CD4-positive, alpha-beta memory T cell (primary cell): ENCODE data around the gene HOXB13. TPM values are rescaled to one million over a fixed set of nuclear protein-coding genes. Genes with fewer than 3 reads are reported as not detected.

ENCODE experiments used
- CTCF ChIA-PET: fragments of 350-600 bp; sonication (Branson Sonifier 250); formaldehyde crosslinking; loops from one replicate; lab custom pipeline; 2021; ENCODE audit warnings: inconsistent platforms; ENCODE audit not compliant: partially characterized antibody; lab: Charles Lee
- POLR2A ChIA-PET: fragments of 350-600 bp; sonication (Branson Sonifier 250); formaldehyde crosslinking; loops from one replicate; lab custom pipeline; 2021; ENCODE audit not compliant: partially characterized antibody; lab: Charles Lee
- DNase-seq, 5 donors: peaks; one replicate each; pipeline versions ENCODE4 v3.0.0 to v3.0.0-alpha.2; 2020 to 2022; ENCODE audit warnings: mixed read lengths in 1 of 5
- H3K27ac ChIP-seq: one replicate; pipeline ENCODE4 v1.7.0; 2013; ENCODE audit warnings: low read depth, low read length
- H3K27me3 ChIP-seq: 2 replicates; pipeline ENCODE4 v1.7.0; 2013; ENCODE audit warnings: mild to moderate bottlenecking, low read length, moderate library complexity; ENCODE audit not compliant: insufficient read depth
- H3K36me3 ChIP-seq: 2 replicates; pipeline ENCODE4 v1.7.0; 2013; ENCODE audit warnings: mild to moderate bottlenecking, low read length, moderate library complexity; ENCODE audit not compliant: insufficient read depth
- H3K4me1 ChIP-seq: 2 replicates; pipeline ENCODE4 v1.7.0; 2013; ENCODE audit warnings: mild to moderate bottlenecking, low read length, moderate library complexity; ENCODE audit not compliant: insufficient read depth
- H3K4me3 ChIP-seq, 2 donors: one replicate each; pipeline ENCODE4 v1.7.0; 2013; ENCODE audit warnings: low read length in 2 of 2, mild to moderate bottlenecking in 1 of 2
- H3K9me3 ChIP-seq, 2 donors: one replicate each; pipeline ENCODE4 v1.7.0; 2013; ENCODE audit warnings: low read length in 2 of 2, control low read depth in 1 of 2; ENCODE audit not compliant: control insufficient read depth in 1 of 2
- H3K27ac Mint-ChIP-seq, 7 donors: one replicate each; pipeline ENCODE4 v1.8.0; 2020 to 2021; ENCODE audit warnings: mixed read lengths in 7 of 7, mild to moderate bottlenecking in 6 of 7, inconsistent platforms in 3 of 7, moderate library complexity in 3 of 7
- H3K27me3 Mint-ChIP-seq, 2 donors: one replicate each; pipeline ENCODE4 v1.8.0; 2020 to 2021; ENCODE audit warnings: mixed read lengths in 2 of 2
- H3K36me3 Mint-ChIP-seq, 2 donors: one replicate each; pipeline ENCODE4 v1.8.0; 2020 to 2021; ENCODE audit warnings: mixed read lengths in 2 of 2, inconsistent platforms in 1 of 2, mild to moderate bottlenecking in 1 of 2
- H3K4me1 Mint-ChIP-seq, 4 donors: one replicate each; pipeline ENCODE4 v1.8.0; 2020 to 2021; ENCODE audit warnings: mixed read lengths in 4 of 4, mild to moderate bottlenecking in 1 of 4
- H3K4me3 Mint-ChIP-seq, 8 donors: one replicate each; pipeline ENCODE4 v1.8.0; 2020 to 2021; ENCODE audit warnings: mixed read lengths in 8 of 8, mild to moderate bottlenecking in 7 of 8, moderate library complexity in 6 of 8, inconsistent platforms in 3 of 8
- H3K9me3 Mint-ChIP-seq, 8 donors: one replicate each; pipeline ENCODE4 v1.8.0; 2020 to 2021; ENCODE audit warnings: mixed read lengths in 8 of 8, mild to moderate bottlenecking in 5 of 8, inconsistent platforms in 3 of 8, moderate library complexity in 1 of 8
- intact Hi-C: fragments of 100-400 bp; cut with micrococcal nuclease; formaldehyde crosslinking; loops from one replicate; pipeline ENCODE4 v1.15.1; 2023
- polyA plus RNA-seq, 2 donors: library from polyadenylated mRNA; unstranded; fragments of 300-500 nt; fragmentation: Illumina TruSeq; gene quantifications; one replicate each; pipeline ENCODE4 v1.2.3, GENCODE V29; 2021
- total RNA-seq, 2 experiments: library from RNA; stranded (reverse); gene quantifications; one replicate each; pipeline ENCODE4 v1.2.3, GENCODE V29; 2021

Gene HOXB13
- total and polyA plus RNA-seq, 4 experiments from 2014 or later, result not detected

DNA sequence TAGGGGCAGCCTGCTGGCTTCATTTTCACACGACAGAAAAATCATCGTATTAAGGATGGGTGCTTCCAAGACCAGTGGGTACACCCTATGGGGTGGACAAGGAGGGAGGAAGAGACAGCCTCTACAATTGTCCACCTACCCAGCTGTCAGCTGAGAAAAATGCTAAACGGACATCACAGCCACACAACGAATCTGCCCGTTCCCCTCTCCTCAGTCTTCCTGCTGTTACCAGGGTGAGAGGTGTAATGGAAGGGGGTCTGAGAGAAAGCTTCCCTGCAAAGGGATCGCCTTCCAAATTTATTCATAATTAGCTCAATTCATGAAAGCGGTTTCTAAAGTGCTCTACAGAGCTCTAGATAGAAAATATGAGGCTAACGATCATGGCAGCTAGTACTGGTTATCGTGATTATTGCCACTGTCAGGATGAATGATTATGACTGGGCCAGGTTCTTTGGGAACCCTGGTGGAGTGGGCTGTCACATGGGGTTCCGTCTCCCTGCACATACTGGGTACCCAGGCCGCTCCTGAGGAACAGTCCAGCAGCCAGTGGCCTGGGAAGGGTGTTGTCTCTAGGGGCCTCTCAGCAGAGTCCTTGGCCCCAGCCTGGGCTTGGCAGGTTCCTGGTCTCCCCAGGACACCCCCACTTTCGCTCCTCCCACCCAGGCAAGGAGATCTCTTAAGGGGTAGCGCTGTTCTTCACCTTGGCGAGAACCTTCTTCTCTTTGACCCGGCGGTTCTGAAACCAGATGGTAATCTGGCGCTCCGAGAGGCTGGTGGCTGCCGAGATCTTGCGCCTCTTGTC lies 2.2 kb downstream of the HOXB13 start:
- POLR2A ChIA-PET, result no interaction called here
- H3K9me3 Mint-ChIP-seq, result peaks cover 0 to 27% (median 0%) of the 10 kb centered on the region in 8 donors
- Histone ChIP-seq H3K27me3 (peaks cover 90% of the 10 kb centered on the region), H3K4me1 (peaks cover 40% of the 10 kb centered on the region), H3K4me3 (no peak overlapping the region), H3K36me3 (no peaks in the 10 kb centered on the region), H3K9me3 (no peaks in the 10 kb centered on the region), H3K27ac (no peak overlapping the region)
- H3K27me3 Mint-ChIP-seq, result peaks cover 75 to 82% of the 10 kb centered on the region in 2 donors
- intact Hi-C loops, result no loop called here
- peak overlapping the region in 1 of 7 donors; percentile 85 for H3K27ac Mint-ChIP-seq
- peak overlapping the region in 3 of 8 donors; percentile 25 to 48 (median 41) for H3K4me3 Mint-ChIP-seq
- CTCF ChIA-PET, result interaction anchor here (1.0 to 3.9 kb wide), 2 partner anchors 27 to 153 kb away, joined by 3 to 33 read pairs; no protein-coding TSS in a partner anchor
- H3K4me1 Mint-ChIP-seq, result peaks cover 21 to 77% (median 29%) of the 10 kb centered on the region in 4 donors
- no peaks in the 10 kb centered on the region for H3K36me3 Mint-ChIP-seq
- DNase-seq, result no peak

DNA sequence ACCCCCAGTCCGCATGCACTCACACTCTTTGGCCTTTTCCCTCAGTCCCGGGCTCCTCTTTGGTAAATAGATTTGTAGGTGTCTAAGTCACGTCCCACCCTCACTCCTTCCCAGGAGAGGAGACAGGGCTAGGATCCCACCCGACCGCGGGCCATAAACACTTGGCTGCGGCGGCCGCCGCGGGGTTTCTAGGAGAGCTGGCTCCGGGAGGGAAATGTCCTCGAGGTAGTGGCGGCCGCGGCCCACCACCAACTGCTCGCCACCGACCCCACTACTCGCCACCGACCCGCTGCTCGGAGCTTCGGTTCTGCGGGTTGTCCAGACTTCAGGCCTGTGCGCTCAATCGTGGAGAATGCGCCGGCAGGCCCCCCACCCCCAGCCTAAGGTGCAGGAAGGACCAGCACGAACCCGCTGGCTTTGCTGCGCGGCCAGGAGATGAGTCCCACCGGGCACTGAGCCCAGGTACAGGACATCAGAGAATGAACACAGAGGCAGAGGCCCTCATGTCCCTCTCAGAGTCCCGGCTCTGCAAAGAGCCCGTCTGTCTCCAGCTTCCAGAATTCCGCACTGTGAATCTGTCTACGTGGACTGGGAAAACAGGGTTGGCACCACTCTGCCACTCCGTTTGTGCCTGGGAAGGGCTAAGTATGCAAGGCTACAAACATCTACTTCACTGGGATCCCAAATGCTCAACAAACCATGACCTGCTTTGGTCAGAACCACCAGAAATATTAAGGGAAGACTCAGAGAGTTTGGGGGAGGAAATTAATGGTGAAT lies 3.1 kb downstream of the HOXB13 start:
- ChIA-PET POLR2A (no interaction called here), CTCF (interaction anchor here (0.7 to 3.9 kb wide), 12 partner anchors 12 to 159 kb away, joined by 3 to 33 read pairs (median 4); no protein-coding TSS in a partner anchor)
- intact Hi-C loops, result no loop called here
- peak overlapping the region in 7 of 8 donors; percentile 17 to 84 (median 70) for H3K4me3 Mint-ChIP-seq
- peaks cover 40% of the 10 kb centered on the region for H3K4me1 ChIP-seq
- H3K27ac ChIP-seq, result no peak overlapping the region
- H3K4me3 ChIP-seq, result no peak overlapping the region
- peaks cover 21 to 81% (median 30%) of the 10 kb centered on the region in 4 donors for H3K4me1 Mint-ChIP-seq
- H3K36me3 Mint-ChIP-seq, result no peaks in the 10 kb centered on the region
- H3K9me3 ChIP-seq, result no peaks in the 10 kb centered on the region
- DNase-seq, result no peak
- peaks cover 0 to 32% (median 0%) of the 10 kb centered on the region in 8 donors for H3K9me3 Mint-ChIP-seq
- H3K27me3 Mint-ChIP-seq, result peaks cover 76 to 84% of the 10 kb centered on the region in 2 donors
- H3K27ac Mint-ChIP-seq, result peak overlapping the region in 1 of 7 donors; percentile 85
- peaks cover 96% of the 10 kb centered on the region for H3K27me3 ChIP-seq
- no peaks in the 10 kb centered on the region for H3K36me3 ChIP-seq

DNA sequence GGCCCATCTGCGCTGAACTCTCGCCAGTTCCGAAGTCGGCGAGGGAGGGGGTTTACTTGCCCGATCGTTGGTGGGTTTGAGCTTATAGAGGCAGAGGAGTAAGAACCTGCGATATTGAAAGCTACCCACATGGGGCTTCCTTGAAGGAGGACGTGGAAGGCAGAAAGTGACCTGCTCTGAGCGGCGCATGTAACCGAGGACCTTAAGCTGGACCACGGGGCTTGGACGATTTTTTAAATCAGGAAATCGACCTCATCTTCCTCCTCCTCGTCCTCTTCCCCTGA lies 3.6 kb downstream of the HOXB13 start:
- H3K4me1 Mint-ChIP-seq, result peaks cover 22 to 81% (median 33%) of the 10 kb centered on the region in 4 donors
- peaks cover 0 to 35% (median 2%) of the 10 kb centered on the region in 8 donors for H3K9me3 Mint-ChIP-seq
- DNase-seq, result no peak
- Histone ChIP-seq H3K27me3 (peaks cover 96% of the 10 kb centered on the region), H3K4me3 (no peak overlapping the region), H3K36me3 (no peaks in the 10 kb centered on the region), H3K27ac (no peak overlapping the region), H3K9me3 (no peaks in the 10 kb centered on the region), H3K4me1 (peaks cover 40% of the 10 kb centered on the region)
- intact Hi-C loops, result no loop called here
- POLR2A ChIA-PET, result interaction anchor here (1.9 kb wide), 1 partner anchor 22 kb away, joined by 8 read pairs; no protein-coding TSS in a partner anchor
- peak overlapping the region in 7 of 8 donors; percentile 17 to 84 (median 70) for H3K4me3 Mint-ChIP-seq
- CTCF ChIA-PET, result interaction anchor here (0.6 to 3.9 kb wide), 14 partner anchors 13 to 175 kb away, joined by 3 to 33 read pairs (median 4); no protein-coding TSS in a partner anchor
- peak overlapping the region in 1 of 7 donors; percentile 85 for H3K27ac Mint-ChIP-seq
- peaks cover 0 to 1% of the 10 kb centered on the region in 2 donors for H3K36me3 Mint-ChIP-seq
- peaks cover 77 to 82% of the 10 kb centered on the region in 2 donors for H3K27me3 Mint-ChIP-seq

DNA sequence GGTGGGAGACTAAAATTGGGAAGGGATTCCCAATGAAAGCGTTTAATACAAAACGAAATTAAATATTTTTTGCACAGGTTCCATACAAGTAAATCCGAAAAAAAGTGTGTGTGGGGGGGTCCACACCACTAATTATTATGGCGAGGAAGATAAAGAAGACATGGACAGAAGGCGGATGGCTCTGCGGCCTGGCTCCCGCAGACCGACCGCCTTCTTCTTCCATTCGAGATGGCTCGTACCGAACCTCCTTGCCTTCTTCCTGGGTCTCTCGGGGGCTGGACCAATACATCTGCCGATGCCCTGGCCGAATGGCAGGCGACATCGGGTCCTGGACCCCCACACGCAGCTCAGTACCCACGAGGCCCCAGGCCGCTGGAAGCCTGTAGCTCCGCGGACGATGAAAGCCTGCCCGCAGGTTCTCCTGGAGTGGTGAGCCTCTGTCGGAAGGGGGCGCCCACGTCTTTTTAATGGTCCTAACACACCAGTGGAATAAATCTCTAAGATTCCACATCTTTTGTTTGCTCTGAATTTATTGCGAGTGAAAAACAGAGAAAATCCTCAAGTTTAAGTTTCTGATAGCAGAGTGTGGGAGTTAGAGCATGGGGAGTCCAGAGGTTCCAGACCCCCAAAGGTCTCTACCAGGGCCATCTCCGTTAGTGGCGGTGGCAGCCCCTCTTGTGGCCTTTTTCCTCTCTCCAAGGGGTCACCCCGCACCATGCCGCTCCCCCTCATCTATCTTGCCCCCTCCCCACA lies 4.1 kb downstream of the HOXB13 start:
- Histone ChIP-seq H3K27me3 (peaks cover 96% of the 10 kb centered on the region), H3K4me3 (no peak overlapping the region), H3K36me3 (no peaks in the 10 kb centered on the region), H3K27ac (no peak overlapping the region), H3K4me1 (peaks cover 40% of the 10 kb centered on the region), H3K9me3 (no peaks in the 10 kb centered on the region)
- H3K27ac Mint-ChIP-seq, result peak overlapping the region in 3 of 7 donors; percentile 82 to 86 (median 85)
- peaks cover 22 to 81% (median 33%) of the 10 kb centered on the region in 4 donors for H3K4me1 Mint-ChIP-seq
- H3K9me3 Mint-ChIP-seq, result peaks cover 0 to 34% (median 3%) of the 10 kb centered on the region in 8 donors
- peak; percentile 64 to 79 (median 66) for DNase-seq
- POLR2A ChIA-PET, result interaction anchor here (0.9 to 1.9 kb wide), 3 partner anchors 9 to 22 kb away, joined by 3 to 8 read pairs (median 6); no protein-coding TSS in a partner anchor
- H3K27me3 Mint-ChIP-seq, result peaks cover 79 to 83% of the 10 kb centered on the region in 2 donors
- H3K4me3 Mint-ChIP-seq, result peak overlapping the region; percentile 59 to 84 (median 78)
- CTCF ChIA-PET, result interaction anchor here (0.6 to 3.9 kb wide), 26 partner anchors 8 to 176 kb away, joined by 3 to 33 read pairs (median 4); no protein-coding TSS in a partner anchor
- H3K36me3 Mint-ChIP-seq, result peaks cover 0 to 1% of the 10 kb centered on the region in 2 donors
- intact Hi-C loops, result loop anchor here (1.0 kb wide), 2 partner anchors 155 to 308 kb away; no protein-coding TSS in a partner anchor

DNA sequence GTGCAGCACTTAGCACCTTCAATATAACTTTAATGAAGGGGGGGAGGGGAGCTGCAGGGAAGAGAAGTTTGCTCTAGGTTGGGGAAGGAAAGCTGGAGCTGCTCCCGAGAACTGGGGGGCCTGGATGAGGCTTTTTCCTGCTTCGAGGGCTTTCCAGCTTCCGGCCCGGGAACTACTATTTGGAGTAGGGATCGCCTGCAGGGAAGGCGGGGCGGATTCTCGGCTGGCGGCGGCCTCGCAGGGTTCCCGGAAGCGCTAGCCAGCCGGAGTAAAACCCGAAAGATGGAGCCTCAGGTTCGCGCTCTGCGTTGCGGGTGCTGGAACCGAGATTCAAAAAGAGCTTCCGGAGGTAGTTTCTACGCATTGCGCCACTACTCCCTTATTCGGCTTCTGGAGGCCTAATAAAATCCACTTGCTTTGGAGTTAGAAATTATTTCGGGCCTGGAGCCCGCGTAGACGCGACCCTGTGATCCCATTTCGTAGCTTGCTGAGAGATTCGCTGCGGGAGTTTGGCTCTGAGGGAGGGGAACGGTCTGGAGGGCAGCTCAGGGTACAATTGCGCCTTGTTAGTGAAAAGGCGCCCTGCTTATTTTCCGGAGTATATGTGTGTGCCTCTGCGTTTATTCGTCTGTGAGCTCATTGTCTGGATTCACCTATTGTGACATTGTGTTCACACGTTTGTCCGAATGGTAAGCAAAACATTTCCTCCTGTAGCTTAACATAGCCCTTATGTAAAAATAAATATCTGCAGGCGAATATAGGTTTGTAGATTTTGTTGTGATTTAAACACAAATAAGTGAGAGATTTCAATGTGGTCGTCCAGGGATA lies 4.9 kb downstream of the HOXB13 start:
- no peak for DNase-seq
- H3K9me3 Mint-ChIP-seq, result peaks cover 0 to 39% (median 3%) of the 10 kb centered on the region in 8 donors
- no peak overlapping the region for H3K27ac ChIP-seq
- H3K4me3 ChIP-seq, result no peak overlapping the region
- peak overlapping the region in 3 of 7 donors; percentile 29 to 85 (median 82) for H3K27ac Mint-ChIP-seq
- peaks cover 18 to 83% (median 33%) of the 10 kb centered on the region in 4 donors for H3K4me1 Mint-ChIP-seq
- H3K27me3 ChIP-seq, result peaks cover 96% of the 10 kb centered on the region
- peak overlapping the region in 7 of 8 donors; percentile 23 to 84 (median 79) for H3K4me3 Mint-ChIP-seq
- ChIA-PET CTCF (interaction anchor here (0.6 to 3.9 kb wide), 24 partner anchors 9 to 163 kb away, joined by 3 to 33 read pairs (median 6); no protein-coding TSS in a partner anchor), POLR2A (interaction anchor here (0.9 to 1.9 kb wide), 4 partner anchors 9 to 155 kb away, joined by 3 to 8 read pairs (median 4); no protein-coding TSS in a partner anchor)
- H3K36me3 ChIP-seq, result no peaks in the 10 kb centered on the region
- peaks cover 40% of the 10 kb centered on the region for H3K4me1 ChIP-seq
- intact Hi-C loops, result loop anchor here (1.0 kb wide), 2 partner anchors 156 to 309 kb away; no protein-coding TSS in a partner anchor
- no peaks in the 10 kb centered on the region for H3K9me3 ChIP-seq
- peaks cover 0 to 2% of the 10 kb centered on the region in 2 donors for H3K36me3 Mint-ChIP-seq
- peaks cover 81 to 84% of the 10 kb centered on the region in 2 donors for H3K27me3 Mint-ChIP-seq
